Glutamatergic neuron (in vitro differentiated cells): ENCODE data around the gene ZNF860. TPM values are rescaled to one million over a fixed set of nuclear protein-coding genes. Genes with fewer than 3 reads are reported as not detected.
"Not testable (repeated sequence)": the region's sequence is repeated elsewhere in the genome, so short reads cannot be mapped to it uniquely, and the experiment has no call there.

Source experiments
- DNase-seq: peaks from one replicate; pipeline ENCODE4 v3.0.0; 2022
- H3K27ac Mint-ChIP-seq: one replicate; pipeline ENCODE4 v1.8.0; 2020; ENCODE audit warnings: mild to moderate bottlenecking, mixed read lengths, inconsistent platforms; ENCODE audit not compliant: unreplicated experiment
- H3K27me3 Mint-ChIP-seq: one replicate; pipeline ENCODE4 v1.8.0; 2020; ENCODE audit warnings: mild to moderate bottlenecking, moderate library complexity, mixed read lengths, inconsistent platforms; ENCODE audit not compliant: unreplicated experiment
- H3K36me3 Mint-ChIP-seq: one replicate; pipeline ENCODE4 v1.8.0; 2020; ENCODE audit warnings: mild to moderate bottlenecking, mixed read lengths, inconsistent platforms; ENCODE audit not compliant: unreplicated experiment
- H3K4me1 Mint-ChIP-seq: one replicate; pipeline ENCODE4 v1.8.0; 2020; ENCODE audit warnings: mild to moderate bottlenecking, low read depth, mixed read lengths, inconsistent platforms; ENCODE audit not compliant: unreplicated experiment
- H3K4me3 Mint-ChIP-seq: one replicate; pipeline ENCODE4 v1.8.0; 2020; ENCODE audit warnings: mild to moderate bottlenecking, mixed read lengths, inconsistent platforms; ENCODE audit not compliant: unreplicated experiment
- H3K9me3 Mint-ChIP-seq: one replicate; pipeline ENCODE4 v1.8.0; 2020; ENCODE audit warnings: mild to moderate bottlenecking, moderate library complexity, mixed read lengths, inconsistent platforms; ENCODE audit not compliant: unreplicated experiment
- total RNA-seq: library from RNA; stranded (reverse); fragmentation: NEBNext Ultra II Directional; extraction: Animal tissue kit (Norgen Biotek cat#: 25700); gene quantifications from one replicate; pipeline ENCODE4 v1.2.1, GENCODE V29; 2021; ENCODE audit not compliant: unreplicated experiment
- TF ChIP-seq, protein P1 (sequence below): fragments of 200-600 bp; sonication (generic); IDR thresholded peaks from one replicate; pipeline ENCODE4 v1.5.0; 2021; ENCODE audit not compliant: partially characterized antibody, unreplicated experiment

Gene ZNF860
- total RNA-seq, 1 donor from 2014 or later: not detected

- Mint-ChIP-seq H3K36me3 (no peaks in the 10 kb centered on the region), H3K27me3 (no peaks in the 10 kb centered on the region), H3K4me3 (no peak overlapping the region), H3K4me1 (peaks cover 2% of the 10 kb centered on the region), H3K27ac (no peak overlapping the region), H3K9me3 (no peaks in the 10 kb centered on the region)
- DNase-seq: no peak
- TF ChIP-seq, protein P1, sequence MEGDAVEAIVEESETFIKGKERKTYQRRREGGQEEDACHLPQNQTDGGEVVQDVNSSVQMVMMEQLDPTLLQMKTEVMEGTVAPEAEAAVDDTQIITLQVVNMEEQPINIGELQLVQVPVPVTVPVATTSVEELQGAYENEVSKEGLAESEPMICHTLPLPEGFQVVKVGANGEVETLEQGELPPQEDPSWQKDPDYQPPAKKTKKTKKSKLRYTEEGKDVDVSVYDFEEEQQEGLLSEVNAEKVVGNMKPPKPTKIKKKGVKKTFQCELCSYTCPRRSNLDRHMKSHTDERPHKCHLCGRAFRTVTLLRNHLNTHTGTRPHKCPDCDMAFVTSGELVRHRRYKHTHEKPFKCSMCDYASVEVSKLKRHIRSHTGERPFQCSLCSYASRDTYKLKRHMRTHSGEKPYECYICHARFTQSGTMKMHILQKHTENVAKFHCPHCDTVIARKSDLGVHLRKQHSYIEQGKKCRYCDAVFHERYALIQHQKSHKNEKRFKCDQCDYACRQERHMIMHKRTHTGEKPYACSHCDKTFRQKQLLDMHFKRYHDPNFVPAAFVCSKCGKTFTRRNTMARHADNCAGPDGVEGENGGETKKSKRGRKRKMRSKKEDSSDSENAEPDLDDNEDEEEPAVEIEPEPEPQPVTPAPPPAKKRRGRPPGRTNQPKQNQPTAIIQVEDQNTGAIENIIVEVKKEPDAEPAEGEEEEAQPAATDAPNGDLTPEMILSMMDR: no peak
These were observed 27.6 kb downstream of the ZNF860 start for GRCh38 chr3:32009101-32009500.

- Mint-ChIP-seq H3K4me3 (no peak overlapping the region), H3K9me3 (no peaks in the 10 kb centered on the region), H3K36me3 (no peaks in the 10 kb centered on the region), H3K4me1 (no peaks in the 10 kb centered on the region), H3K27ac (no peak overlapping the region), H3K27me3 (no peaks in the 10 kb centered on the region)
- TF ChIP-seq, protein P1: no peak
- no peak for DNase-seq
These were observed 28.4 kb downstream of the ZNF860 start for GRCh38 chr3:32009957-32010356.

- not testable (repeated sequence) for DNase-seq, H3K27ac Mint-ChIP-seq, H3K9me3 Mint-ChIP-seq, H3K36me3 Mint-ChIP-seq, H3K4me3 Mint-ChIP-seq, H3K27me3 Mint-ChIP-seq, H3K4me1 Mint-ChIP-seq
These were observed 29.1 kb downstream of the ZNF860 start for GRCh38 chr3:32010699-32011098.

DNA sequence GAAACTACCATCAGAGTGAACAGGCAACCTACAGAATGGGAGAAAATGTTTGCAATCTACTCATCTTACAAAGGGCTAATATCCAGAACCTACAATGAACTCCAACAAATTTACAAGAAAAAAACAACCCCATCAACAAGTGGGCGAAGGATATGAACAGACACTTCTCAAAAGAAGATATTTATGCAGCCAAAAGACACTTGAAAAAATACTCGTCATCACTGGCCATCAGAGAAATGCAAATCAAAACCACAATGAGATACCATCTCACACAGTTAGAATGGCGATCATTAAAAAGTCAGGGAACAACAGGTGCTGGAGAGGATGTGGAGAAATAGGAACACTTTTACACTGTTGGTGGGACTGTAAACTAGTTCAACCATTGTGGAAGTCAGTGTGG, 34.1 kb downstream of the ZNF860 start:
- H3K4me1 Mint-ChIP-seq, H3K4me3 Mint-ChIP-seq, DNase-seq, H3K27me3 Mint-ChIP-seq, H3K36me3 Mint-ChIP-seq, H3K27ac Mint-ChIP-seq, H3K9me3 Mint-ChIP-seq: not testable (repeated sequence)

DNA sequence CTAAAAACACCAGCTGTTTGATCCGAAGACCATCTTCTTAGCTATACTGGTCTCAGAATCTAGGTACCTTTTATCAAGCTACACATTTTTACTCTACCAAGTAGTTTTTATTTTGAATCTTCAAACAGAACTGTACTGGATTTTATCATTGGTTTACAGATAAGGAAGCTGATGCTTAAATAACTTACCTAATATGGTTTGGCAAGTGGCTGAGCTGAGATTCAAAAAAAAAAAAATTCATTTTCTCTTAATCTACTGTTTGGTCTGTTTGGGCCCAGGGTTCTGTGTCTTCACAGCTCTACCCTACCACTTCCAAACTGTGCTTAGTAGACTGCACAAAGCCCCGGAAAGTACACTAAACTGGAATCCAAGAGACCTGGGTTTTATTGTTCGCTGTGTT, 35.7 kb downstream of the ZNF860 start:
- Mint-ChIP-seq H3K4me3 (no peak overlapping the region), H3K27ac (no peak overlapping the region)
- TF ChIP-seq, protein P1: no peak

GRCh38 chr3:32018757-32019564, 37.4 kb downstream of the ZNF860 start:
- Mint-ChIP-seq H3K4me1 (no peaks in the 10 kb centered on the region), H3K4me3 (no peak overlapping the region), H3K27ac (no peak overlapping the region), H3K27me3 (no peaks in the 10 kb centered on the region), H3K36me3 (no peaks in the 10 kb centered on the region), H3K9me3 (peaks cover 2% of the 10 kb centered on the region)
- TF ChIP-seq, protein P1: peak; percentile 83
- DNase-seq: no peak

More for the DNA sequence above, 35.7 kb downstream of the ZNF860 start:
- no peaks in the 10 kb centered on the region for H3K36me3 Mint-ChIP-seq
- H3K4me1 Mint-ChIP-seq: no peaks in the 10 kb centered on the region
- DNase-seq: no peak
- no peaks in the 10 kb centered on the region for H3K27me3 Mint-ChIP-seq
- peaks cover 2% of the 10 kb centered on the region for H3K9me3 Mint-ChIP-seq
